ENCODE measurements around the gene ADGRD2. TPM values are rescaled to one million over a fixed set of nuclear protein-coding genes. Genes with fewer than 3 reads are reported as not detected.

Gene ADGRD2
- total and polyA plus RNA-seq, 4 donors = not detected

GRCh38 chr9:124475868-124476690, 25.8 kb downstream of the ADGRD2 start (continued):
- TF ChIP-seq JUND (IDR thresholded peaks at IDR 0.05) = no peak
- no peak for TF ChIP-seq HNF4G (IDR thresholded peaks at IDR 0.05)
- no peak for TF ChIP-seq ATF3 (IDR thresholded peaks at IDR 0.05)
- no peak for TF ChIP-seq FOXA2 (IDR thresholded peaks at IDR 0.05)
- TF ChIP-seq RAD21 (IDR thresholded peaks at IDR 0.05) = no peak

GRCh38 chr9:124477211-124477647, 27.0 kb downstream of the ADGRD2 start:
- 37% methylated on average over 19 of the region's 19 CpGs for WGBS
- TF ChIP-seq CTCF (IDR thresholded peaks at IDR 0.05; ENCODE audit: low read depth, low read length, missing input control) (no peak), TAF1 (conservative IDR thresholded peaks at IDR 0.05) (no peak), ZBTB33 (IDR thresholded peaks at IDR 0.05) (no peak), HNF4A (conservative IDR thresholded peaks at IDR 0.05) (no peak), HNF4G (IDR thresholded peaks at IDR 0.05) (no peak), REST (IDR thresholded peaks at IDR 0.05) (no peak), RAD21 (IDR thresholded peaks at IDR 0.05) (no peak), FOXA2 (IDR thresholded peaks at IDR 0.05) (no peak), SP1 (IDR thresholded peaks at IDR 0.05) (no peak), YY1 (IDR thresholded peaks at IDR 0.05) (no peak), NR2F2 (IDR thresholded peaks at IDR 0.05) (no peak), JUND (IDR thresholded peaks at IDR 0.05) (no peak), RXRA (IDR thresholded peaks at IDR 0.05) (no peak), FOXA1 (IDR thresholded peaks at IDR 0.05) (no peak)
- Histone ChIP-seq H3K9ac (ENCODE audit: low read depth in 1 of 2, low read length in 2 of 2) (no peak overlapping the region), H3K4me3 (ENCODE audit: low read depth in 1 of 3, low read length in 3 of 3) (no peak overlapping the region), H3K36me3 (ENCODE audit: control insufficient read depth in 4 of 4, insufficient read depth in 3 of 4, low read depth in 1 of 4, low read length in 3 of 4) (no peaks in the 10 kb centered on the region), H3K9me3 (ENCODE audit: control insufficient read depth in 4 of 4, low read length in 3 of 4) (no peaks in the 10 kb centered on the region), H3K27me3 (ENCODE audit: control insufficient read depth in 4 of 4, insufficient read depth in 4 of 4, low read length in 3 of 4) (peaks cover 0 to 5% (median 2%) of the 10 kb centered on the region in 4 donors), H3K4me1 (ENCODE audit: control insufficient read depth in 4 of 4, insufficient read depth in 4 of 4, low read length in 3 of 4) (no peaks in the 10 kb centered on the region), H3K27ac (ENCODE audit: low read depth in 1 of 2, low read length in 2 of 2) (no peak overlapping the region)
- DNase-seq (ENCODE audit: low spot score) = no peak
